HG03025 (cell line): Measurements from ENCODE around the gene PSMA1.
"Not testable (repeated sequence)": the region's sequence is repeated elsewhere in the genome, so short reads cannot be mapped to it uniquely, and the experiment has no call there.

Experiments used
- ATAC-seq: cut with Tn5 transposase; IDR thresholded peaks from one replicate; pipeline ENCODE4 v1.9.1; 2021; ENCODE audit warnings: mild to moderate bottlenecking, moderate library complexity; ENCODE audit not compliant: unreplicated experiment, low FRiP score

The PSMA1 gene

DNA sequence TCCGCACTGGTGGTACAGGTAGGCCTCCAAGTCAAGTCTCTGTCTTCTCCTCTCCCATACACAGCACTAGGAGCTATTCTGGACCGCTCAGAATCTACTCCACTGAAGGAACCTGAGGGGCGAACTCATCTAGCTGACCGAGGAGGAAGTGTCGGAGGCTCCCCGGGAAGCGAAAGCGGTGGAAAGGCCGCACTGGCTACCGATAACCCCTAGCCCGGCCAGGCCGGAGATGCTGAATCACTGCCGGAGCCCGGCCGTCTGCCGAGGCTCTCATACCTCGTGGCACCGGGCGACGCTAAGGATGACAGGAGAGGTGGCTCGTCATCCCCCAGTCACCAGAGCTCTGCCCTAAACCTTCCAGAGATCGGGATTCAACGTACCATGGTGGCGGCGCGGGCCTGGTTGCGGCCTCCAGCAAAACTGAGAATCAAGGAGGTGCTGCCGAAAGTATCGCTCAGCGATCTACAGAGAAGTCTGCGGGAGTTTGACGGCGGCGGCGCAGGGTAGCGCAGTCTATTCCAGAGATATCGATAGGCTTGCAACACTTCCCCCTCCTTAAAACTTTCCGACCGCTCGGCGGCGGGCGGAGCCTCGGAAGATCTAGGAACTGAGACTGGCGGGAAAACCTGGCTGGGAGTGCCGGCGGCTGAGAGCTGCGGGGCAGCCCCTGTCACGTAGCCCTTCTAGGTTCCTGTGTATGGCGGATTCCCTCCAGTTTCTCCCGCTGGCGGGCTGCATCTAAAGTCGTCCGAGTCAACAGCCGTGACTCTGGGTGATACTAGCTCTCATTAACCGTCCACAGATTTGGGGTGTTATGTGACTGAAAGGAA lies at the start of gene PSMA1:
TSS of gene PSMA1 (minus strand) at position 470 of the 830 bp plus-strand sequence. CDS start at position 383, 87 bp downstream.
- peak; percentile 89 for ATAC-seq

DNA sequence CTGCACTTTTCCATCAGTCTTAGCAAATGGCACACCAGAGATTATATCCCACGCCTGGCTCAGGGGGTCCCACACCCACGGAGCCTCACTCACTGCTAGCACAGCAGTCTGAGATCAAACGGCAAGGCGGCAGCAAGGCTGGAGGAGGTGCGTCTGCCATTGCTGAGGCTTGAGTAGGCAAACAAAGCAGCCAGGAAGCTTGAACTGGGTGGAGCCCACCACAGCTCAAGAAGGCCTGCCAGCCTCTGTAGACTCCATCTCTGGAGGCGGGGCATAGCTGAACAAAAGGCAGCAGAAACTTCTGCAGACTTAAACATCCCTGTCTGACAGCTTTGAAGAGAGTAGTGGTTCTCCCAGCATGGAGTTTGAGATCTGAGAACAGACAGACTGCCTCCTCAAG lies 49.3 kb upstream of the PSMA1 start:
- not testable (repeated sequence) for ATAC-seq

DNA sequence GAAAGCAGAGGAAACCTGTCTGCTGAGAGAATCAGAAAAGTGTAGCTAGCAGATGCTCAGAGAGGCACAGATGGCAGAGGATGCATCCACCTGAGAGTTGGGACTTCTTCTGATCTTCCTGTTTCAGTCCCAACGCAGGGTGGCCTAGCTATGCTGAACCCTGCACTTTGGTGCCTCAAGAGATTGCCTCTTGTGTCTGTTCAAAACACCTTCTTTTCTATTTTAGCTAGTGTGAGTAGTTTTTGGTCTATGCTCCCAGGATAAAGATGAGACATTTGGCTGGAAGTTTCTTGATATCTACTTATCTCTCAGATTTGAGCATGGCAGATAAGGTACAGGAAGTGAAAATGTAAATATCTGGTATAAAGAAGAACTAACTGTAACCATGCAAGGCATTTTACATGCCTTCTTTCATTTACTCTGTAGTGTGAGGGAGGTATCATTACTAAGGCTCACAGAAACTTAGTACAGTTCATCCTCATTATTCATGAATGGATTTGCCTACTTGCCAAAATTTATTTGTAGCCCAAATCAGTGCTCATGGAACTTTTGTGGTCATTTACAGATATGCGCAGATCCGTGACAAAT lies 47.0 kb upstream of the PSMA1 start:
- ATAC-seq, result no peak

DNA sequence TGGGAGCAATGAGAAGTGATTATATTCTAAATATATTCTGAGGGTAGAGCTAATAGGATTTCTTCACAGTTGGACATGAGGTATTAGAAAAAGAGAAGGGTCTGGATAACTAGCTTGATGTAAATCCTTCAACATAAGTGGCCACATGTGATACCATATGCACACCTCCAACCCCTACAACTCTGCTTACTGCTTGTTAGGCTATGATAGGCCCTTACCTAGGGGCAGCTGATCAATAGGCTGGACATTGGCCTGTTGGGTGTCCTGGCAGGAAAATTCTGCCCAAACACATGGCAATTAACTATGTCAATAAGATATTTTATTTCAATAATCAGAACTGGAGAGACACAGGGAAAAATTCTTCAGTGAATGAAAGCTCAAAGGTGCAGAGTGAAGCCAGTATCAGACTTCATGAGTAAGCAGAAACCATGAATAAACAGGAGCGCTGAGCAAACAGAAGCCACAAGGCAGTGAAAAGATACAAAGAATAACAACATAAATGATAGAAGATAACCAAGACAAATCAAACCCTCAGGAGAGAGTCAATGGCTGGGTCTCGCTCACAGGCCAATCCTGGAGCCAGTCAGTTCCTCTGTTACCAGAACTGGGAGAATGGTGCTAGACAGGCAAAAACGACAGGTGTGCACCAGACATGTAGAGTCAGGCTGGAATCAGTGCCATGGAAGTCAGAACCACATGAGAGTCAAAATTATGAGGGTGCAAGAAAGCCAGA lies 46.3 kb upstream of the PSMA1 start:
- no peak for ATAC-seq

DNA sequence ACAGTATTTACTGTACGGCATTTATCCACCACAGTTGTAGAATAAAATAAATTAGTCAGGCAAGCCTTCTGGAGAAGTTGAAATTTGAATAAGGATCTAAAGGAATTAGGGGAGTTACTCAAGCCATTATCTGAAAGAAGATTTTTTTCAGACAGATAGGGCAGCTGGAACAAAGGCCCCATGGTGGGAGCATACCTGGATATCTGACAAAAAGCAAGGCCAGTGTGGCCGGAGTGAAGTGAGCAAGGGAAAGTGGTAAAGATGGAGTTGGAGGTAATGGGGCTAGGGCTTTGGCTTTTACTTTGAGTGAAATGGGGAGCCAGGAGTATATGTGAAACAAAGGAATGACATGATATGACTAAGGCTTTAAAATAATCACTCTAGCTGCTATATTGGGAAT lies 45.7 kb upstream of the PSMA1 start:
- no peak for ATAC-seq

DNA sequence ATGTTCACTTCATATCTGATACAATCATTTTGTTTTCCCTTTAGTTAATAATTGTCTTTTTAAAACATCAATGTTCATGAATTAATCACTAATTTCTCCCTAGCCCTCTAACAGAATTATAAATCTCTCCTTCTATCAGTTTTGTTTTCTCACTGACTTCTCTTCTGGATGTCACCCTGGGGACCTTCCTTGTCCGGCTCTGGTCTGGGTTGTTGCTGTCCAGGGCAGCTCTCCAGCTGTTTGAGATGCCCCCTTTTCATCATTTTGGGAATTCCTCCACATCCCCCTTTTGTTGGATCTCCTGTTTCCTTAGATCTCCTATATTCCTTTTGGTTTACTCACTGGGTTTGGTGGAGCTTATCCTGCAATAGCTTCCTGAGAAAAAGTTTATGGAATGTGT lies 35.6 kb upstream of the PSMA1 start:
- ATAC-seq, result no peak

DNA sequence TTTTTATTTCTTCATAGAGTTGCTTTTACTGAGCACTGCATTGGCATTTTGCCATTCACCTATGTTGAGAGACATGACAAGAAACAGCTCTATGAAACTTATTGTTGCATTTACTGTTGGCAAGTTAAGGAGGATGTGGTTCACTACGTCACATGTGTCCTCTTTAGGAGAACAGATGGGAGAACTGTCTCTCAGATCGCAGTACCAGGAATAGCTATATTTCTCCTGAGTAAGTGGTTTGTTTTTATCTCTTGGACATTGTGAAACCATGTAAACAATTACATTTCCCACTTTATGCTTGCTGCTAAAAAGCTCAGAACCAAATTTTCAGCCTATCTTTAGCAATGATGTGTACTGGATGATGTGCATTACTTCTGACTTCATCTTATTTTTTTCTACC lies 34.8 kb upstream of the PSMA1 start:
- ATAC-seq, result no peak

DNA sequence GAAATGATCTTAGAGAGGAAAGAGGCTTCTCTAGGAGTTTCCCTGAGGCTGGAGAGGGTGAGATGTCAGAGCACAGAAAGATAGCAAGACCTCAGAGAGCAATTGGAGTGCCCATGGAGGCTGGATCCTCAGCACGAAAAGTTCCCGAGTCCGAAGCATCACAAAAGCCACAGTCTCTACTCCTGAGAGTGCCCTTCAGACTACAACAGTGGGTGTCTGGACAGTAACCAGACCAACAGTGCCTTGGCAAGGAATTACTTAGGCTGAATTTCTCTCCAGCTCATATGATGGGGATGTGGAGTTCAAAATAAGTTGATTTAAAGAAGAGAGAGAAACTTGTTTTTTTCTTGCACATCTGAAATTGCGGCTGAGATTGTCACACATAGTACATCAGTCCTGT lies 31.9 kb upstream of the PSMA1 start:
- no peak for ATAC-seq

DNA sequence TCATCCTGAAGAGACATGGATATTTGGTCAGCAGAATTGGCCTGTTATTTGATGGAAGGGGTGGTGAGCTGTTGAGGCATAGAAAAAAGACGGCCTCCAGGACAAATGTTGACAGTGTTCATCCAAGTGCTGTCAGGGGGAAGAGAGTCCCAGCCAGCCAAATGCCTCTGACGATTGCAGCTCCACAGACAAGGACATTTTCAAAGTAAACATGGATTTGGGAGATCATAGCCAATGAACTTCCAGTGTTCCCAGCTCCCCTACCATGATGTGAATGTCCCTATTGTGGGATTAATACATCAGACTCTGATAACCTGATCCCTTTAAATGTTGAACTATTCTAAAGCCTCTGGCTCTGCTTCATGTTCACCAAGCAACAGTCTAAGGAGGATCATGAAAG lies 31.2 kb upstream of the PSMA1 start:
- no peak for ATAC-seq

DNA sequence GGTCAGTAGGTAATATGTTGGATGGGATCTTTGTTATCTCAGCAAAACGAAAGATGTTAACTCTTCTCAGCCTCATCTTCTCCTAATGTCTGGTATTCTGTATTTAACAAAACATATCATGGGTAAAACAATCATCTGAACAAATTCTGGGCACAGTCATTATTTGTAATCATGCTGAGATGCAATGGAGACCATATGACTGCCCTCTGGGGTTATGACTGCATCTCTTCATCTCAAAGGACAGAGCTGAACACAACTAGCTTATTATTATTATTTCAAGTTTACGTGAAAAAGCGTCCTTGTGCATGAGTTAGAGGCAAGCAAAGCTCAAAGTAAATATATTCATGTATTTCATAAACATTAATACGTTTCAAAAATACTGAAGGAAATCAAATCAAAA lies 29.7 kb upstream of the PSMA1 start:
- ATAC-seq, result no peak

DNA sequence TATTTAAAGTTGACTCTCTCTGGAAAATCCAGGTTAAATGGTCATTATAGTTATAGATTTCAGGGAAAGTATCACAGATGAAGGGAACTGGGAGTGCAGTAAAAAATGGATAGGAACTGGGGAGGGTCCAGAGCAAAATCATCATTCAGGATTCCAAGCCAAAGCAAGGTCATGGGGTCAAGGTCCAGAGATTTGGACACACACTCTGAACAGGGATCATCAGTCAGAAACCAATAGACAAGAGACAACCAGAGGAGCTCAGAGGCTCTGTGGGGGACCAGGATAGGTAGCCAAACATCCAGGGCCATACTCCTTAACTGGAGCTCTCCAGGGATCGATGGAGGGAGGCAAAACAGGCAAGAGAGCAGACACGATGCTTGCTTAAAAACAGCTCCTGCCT lies 27.3 kb upstream of the PSMA1 start:
- no peak for ATAC-seq

DNA sequence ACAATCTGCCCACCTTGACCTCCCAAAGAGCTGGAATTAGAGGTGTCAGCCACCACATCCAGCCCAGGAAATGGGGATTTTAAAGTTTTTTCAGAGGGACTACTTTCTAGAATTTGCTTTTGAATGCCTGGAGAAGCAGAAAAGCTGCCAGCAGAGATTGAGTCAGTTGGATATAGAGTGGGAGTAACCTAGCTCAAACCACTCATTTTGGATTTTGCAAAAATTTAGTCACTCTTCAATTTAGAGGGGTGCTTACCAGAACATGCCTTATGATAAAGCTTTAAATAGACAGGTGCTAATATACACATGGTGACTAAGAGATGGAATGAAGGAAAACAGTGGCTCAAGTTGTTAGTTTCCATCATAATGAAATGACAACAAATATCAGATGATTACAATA lies 26.5 kb upstream of the PSMA1 start:
- no peak for ATAC-seq

DNA sequence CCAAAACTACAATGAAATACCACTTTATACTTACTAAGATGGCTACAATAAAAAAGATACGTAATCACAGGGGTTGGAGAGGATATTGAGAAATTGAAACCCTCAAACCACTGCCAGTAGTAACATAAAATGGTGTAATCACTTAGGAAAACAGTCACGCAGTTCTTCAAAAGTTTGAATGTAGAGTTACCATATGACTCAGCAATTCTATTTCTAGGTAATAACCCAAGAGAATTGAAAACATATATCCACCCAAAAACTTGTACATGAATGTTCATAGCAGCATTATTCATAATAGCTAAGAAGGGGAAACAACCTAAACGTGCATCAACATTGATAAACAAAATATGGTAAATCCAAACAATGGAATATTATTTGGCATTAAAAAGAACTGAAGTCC lies 24.4 kb upstream of the PSMA1 start:
- ATAC-seq, result no peak

DNA sequence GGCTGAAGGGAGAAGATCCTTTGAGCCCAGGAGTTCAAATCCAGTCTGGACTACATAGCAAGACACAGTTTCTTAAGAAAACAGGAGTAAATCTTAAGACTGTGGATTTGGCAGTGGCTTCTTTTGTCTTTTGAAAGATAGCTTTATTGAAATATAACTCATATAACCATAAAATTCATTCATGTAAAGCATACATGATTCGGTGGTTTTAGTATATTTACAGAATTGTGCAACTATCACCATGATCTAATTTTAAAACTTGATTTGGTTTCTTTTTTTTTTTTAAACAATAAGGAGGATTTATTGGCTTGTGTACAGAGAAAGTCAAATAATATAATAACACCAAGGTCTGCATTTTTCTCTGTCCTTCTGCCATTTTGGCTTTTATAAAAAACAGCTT lies 23.1 kb upstream of the PSMA1 start:
- ATAC-seq, result no peak

DNA sequence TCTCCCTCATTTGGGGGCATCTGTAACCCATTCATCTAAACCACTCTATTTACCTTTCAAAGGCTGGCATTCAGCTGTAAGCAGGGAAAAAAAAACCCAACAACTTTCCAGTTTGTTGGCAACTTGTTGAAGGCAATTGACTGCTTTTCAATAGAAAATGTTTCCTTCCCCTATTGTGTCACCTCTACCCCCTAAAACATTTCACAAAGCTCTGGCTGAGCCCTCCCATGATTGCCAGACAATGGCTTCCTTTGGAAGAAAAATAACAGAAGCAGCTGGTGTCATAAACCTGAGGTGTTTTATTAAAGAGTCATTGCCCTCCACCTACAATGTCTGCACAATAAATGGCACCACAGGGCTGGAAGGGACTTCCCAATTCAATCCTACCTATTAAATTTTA lies 22.1 kb upstream of the PSMA1 start:
- no peak for ATAC-seq

DNA sequence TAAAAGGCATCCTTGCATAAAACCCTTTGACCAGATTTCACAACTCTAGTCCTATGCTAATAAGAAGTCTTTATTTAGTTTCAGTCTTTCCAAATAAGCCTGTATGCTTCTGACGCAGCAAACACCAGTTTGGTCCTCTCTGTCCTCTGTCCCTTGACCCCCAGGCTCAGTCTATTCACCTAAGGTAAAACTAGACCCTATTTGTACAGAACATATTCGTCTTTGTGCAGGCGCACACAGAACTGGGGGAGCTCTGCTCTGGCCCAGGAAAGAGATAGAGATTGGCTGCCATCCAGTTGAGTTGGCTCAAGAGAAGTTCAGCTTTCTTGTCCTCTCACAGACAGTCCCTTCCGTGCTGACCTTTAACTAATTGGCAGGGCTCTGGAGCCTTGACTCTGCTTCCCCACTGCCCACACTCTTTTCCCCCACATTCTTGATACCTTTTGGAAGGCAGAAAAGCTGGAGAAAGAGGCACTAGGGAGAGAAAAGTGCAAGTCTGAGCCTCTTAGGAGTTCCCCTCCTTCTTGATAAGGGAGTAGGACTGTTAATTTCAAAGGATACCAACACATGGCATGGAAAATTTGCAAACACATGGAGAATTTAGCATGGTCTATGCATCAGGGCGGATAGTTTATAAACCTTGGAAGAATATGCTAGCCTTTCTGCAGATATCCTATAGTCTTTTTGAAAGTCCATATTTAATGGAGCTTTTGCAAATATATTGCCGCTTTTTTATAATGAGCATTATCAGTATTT lies 21.2 kb upstream of the PSMA1 start:
- ATAC-seq, result no peak

DNA sequence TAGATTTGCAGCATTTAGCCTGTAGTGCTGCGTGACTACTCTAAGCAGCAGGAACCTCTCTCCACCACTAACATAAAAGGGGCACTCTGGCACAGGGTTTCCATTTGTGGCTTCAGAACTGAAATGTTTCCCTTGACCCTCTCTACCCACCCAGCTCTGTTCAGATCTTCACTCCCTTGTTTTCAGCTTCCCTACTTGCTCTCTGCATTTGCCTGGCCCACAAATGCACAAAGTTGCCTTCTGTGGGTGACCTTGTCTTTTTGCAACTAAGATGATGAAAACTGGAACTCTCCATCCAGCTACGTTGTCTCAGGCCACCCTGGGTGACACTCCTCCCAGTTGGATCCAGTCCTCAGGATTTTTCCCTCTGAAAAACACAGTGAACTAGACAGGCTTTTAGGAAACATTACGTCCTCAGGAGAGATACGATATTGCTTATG lies 19.8 kb upstream of the PSMA1 start:
- ATAC-seq, result no peak

DNA sequence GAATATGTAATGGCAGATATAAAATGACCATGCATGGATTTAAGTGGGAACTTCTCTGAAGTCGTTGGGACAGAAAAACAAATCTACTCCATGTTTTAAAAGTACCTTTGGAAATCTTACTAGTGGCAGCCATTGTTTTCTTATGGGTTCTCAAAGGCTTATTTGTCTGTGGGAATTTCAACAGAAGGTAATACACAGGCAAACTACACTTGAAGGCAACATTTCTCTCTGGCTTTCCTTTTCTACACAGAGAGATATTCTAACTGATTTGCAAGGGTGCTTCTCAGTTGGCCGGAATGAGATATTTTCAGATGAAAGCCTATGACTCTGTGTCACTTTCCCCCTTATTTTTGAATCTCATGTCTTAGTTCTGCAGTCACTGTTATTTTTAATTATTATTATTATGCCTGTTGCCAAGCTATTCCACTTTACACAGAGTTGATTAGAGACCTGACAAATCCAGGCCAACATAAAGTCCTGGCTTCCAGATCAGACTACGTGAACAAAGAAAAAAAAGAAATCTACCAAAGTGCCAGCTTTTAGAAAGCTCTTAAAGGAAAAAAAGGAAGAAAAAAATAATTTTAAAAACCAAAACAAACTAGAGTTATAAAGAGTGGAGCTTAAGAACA lies 18.9 kb upstream of the PSMA1 start:
- ATAC-seq, result no peak

DNA sequence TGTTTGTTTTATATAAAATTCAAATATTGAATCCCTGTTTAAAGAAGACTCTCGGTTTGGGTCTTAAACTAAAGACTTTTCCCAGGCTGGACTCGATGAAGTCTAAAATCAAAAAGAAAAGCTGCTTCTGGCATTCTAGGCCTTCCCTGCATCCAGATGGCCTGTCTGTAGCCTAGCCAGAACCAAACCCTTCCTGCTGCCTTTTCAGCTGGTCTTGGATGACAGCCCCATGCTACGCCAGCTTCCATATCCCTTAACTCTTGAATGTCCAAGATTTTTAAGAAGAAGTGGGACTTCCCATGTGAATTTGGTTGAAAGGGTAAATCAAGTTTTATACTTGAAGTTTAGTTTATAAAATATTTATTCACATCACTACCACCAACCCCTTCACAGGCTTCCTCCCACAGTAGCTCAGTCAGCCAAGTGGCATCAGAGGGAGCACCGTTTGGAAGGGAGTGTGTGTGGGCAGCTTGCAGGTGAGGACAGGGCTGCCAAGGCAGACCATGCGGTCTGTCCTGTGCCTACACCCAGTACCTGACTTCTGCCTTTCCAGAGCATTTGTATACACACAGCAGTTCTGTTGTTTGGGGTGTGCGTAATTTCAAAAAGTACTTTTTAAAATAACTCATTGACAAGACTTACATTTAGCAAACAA lies 18.2 kb upstream of the PSMA1 start:
- no peak for ATAC-seq

DNA sequence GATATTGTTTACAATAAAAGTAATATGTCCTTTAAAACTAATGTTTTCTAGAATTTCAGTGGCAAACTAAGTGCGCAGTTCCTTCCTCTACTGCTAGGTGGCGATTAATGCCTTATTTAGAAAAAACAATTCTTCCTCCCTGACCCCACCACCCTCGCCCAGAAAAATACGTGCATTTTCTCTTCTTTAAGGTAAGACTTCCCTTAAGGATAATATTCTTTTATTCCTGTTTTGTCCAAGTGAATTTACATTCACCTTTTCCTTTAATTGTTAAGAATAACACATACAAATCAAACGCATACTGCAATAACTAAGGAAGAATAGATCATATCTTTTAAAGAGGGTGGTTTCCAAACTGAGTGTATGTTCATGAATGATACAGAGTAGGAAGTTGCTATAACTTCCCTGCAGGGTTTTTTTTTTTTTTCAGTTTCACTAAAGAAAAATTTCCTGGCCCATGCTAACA lies 17.0 kb upstream of the PSMA1 start:
- no peak for ATAC-seq
